GM12864 (cell line): Measurements from ENCODE around the gene RPS25.
A peak's percentile ranks its signal among the peaks of the same experiment; 100 is the strongest.
"Not testable (repeated sequence)": the region's sequence is repeated elsewhere in the genome, so short reads cannot be mapped to it uniquely, and the experiment has no call there.

ENCODE experiments used
- DNase-seq: peaks from one replicate; pipeline ENCODE4 v3.0.0-alpha.2; 2011; ENCODE audit warnings: low read depth
- H3K4me3 ChIP-seq: 2 replicates; pipeline ENCODE4 v1.5.1; 2011; ENCODE audit warnings: mild to moderate bottlenecking, low read depth, low read length, control low read depth
- TF ChIP-seq, protein P1 (sequence below): IDR thresholded peaks from 2 replicates; pipeline ENCODE4 v1.5.1; 2011; ENCODE audit warnings: low read depth, mild to moderate bottlenecking, moderate library complexity, low read length, control low read depth, inconsistent platforms; ENCODE audit errors: missing control alignments

Gene RPS25

DNA sequence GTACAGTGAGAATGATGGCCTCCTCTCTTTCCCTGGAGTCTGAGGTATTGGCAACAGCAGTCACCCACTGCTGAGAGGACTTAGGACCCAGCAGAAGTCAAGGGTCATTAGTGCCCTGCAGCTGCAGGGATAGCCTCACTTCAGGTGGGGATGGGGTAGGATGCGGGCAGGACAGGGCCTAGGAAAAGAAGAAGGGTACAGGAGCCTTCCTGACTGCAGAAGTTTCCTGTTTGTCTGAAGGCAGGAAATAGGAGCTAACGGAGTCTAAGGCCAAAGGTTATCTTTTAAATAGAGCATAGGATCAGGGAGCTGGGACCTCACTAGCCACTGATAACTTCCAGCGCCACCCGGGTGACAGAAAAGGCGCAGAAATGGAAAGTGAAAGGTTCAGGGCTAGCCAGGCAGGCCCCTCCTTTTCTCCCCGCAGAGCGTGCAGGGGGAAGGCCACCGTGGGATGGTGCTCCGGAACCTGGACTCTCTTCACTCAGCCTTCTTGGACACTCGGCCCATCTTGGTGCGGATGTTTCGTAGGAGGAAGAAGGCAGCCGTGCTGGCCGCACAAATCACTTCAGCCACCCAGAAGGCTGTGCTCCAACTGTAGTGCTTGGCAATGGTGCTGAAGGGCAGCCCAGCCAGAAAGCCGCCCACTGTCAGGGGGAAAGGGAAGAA lies 6.4 kb upstream of the RPS25 start:
- TF ChIP-seq, protein P1, sequence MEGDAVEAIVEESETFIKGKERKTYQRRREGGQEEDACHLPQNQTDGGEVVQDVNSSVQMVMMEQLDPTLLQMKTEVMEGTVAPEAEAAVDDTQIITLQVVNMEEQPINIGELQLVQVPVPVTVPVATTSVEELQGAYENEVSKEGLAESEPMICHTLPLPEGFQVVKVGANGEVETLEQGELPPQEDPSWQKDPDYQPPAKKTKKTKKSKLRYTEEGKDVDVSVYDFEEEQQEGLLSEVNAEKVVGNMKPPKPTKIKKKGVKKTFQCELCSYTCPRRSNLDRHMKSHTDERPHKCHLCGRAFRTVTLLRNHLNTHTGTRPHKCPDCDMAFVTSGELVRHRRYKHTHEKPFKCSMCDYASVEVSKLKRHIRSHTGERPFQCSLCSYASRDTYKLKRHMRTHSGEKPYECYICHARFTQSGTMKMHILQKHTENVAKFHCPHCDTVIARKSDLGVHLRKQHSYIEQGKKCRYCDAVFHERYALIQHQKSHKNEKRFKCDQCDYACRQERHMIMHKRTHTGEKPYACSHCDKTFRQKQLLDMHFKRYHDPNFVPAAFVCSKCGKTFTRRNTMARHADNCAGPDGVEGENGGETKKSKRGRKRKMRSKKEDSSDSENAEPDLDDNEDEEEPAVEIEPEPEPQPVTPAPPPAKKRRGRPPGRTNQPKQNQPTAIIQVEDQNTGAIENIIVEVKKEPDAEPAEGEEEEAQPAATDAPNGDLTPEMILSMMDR, result no peak
- no peak overlapping the region for H3K4me3 ChIP-seq
- no peak for DNase-seq

DNA sequence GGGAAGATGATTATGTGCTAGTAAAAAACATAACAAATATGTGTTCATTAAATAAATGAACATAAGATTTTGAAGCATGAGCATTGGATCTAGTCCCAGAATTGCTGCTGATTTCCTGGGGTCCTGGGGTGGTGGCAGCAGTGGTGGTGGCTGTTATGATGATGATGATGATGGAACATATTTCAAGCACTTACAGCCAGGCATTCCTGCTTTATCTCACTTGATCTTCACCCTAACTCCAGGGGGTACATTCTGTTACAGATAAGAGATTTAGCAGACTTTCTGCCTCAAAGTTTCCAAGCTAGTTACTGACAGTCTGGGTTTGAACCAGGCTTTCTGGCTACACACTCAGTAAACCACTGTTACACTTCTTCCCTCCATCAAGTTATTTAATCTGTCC lies 5.6 kb upstream of the RPS25 start:
- no peak for DNase-seq
- TF ChIP-seq, protein P1, result no peak
- no peak overlapping the region for H3K4me3 ChIP-seq

DNA sequence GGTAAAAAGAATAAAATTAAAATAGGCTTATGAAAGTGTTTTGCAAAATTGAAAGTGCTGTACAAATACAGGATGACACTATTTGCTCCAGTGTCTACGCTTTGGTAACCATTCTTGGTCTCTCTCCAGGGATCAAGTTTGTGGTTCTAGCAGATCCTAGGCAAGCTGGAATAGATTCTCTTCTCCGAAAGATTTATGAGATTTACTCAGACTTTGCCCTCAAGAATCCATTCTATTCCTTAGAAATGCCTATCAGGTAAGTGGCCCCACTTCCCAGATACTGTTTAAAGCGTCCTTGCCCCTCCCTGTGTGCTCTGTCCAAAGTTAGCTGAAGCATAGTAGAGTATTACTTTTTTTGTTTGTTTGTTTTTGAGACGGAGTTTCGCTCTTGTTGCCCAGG lies 3.5 kb upstream of the RPS25 start:
- DNase-seq, result no peak
- no peak overlapping the region for H3K4me3 ChIP-seq
- TF ChIP-seq, protein P1, result no peak

DNA sequence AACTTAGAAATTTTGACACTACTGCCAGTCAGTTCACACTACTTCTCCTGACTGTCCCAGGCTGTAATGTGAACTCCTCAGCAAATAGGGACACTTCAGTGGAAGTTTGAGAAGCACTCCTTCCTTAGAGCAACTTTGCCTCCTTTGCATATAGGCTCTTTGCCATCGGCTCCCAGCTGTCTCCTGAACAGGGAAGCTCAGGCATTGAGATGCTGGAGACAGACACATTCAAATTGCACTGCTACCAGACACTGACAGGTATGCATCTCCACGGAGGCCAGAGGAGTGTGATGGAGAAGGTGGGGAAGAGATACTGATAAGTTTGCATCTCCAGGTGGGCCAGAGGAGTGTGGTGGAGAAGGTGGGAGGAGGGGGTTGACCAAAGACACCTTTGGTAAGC lies 1.9 kb upstream of the RPS25 start:
- TF ChIP-seq, protein P1, result no peak
- no peak for DNase-seq
- H3K4me3 ChIP-seq, result peak overlapping the region; percentile 91

DNA sequence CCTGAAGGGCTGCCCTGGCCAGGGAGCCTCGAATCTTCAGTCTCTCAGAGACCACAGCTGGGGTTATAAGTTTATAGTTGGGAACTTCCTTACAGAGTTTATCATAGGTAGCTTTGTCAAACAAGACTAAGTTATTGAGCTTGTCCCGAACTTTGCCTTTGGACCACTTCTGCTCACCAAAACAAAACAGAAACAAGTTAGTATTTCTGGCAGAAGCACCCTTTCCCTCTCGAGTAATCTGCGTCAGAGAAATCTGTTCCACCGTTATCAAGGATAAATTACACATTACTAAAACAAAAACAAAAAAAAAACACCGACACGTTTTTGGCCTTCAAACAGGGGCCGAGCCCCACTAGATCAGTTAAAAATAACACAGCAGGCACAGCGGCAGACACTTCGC lies 766 bp downstream of the RPS25 start:
- not testable (repeated sequence) for DNase-seq
- peak overlapping the region; percentile 91 for H3K4me3 ChIP-seq

DNA sequence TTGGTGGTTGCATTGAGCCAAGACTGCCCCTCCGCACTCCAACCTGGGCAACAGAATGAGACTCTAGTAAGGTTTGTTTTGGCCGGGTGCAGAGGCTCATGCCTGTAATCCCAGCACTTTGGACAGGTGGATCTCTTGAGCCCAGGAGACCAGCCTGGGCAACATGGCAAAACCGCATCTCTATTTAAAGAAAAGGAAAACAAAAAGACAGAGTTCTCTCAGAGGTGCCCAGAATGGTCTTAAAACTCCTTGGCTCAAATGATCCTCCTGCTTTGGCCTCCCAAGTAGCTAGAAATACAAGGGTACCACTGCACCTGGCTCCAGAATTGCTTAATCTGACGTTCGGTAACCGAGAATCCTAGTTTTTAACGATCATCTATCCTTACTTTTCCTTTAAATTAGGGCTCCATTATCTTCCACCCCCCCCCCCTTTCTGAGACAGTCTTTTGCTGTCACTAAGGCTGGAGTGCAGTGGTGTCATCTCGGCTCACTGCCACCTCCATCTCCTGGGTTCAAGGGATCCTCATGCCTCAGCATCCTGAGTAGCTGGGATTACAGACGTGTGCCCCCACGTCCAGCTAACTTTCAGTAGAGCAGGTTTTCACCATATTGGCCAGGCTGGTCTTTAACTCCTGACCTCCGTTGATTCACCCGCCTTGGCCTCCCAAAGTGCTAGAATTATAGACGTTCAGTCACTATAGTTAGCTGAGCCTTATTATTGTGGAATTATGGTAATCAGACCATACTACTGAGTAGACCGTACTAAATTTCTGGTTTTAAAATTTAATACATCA lies 1.7 kb downstream of the RPS25 start:
- DNase-seq, result no peak
- H3K4me3 ChIP-seq, result peak overlapping the region; percentile 91
- TF ChIP-seq, protein P1, result no peak

DNA sequence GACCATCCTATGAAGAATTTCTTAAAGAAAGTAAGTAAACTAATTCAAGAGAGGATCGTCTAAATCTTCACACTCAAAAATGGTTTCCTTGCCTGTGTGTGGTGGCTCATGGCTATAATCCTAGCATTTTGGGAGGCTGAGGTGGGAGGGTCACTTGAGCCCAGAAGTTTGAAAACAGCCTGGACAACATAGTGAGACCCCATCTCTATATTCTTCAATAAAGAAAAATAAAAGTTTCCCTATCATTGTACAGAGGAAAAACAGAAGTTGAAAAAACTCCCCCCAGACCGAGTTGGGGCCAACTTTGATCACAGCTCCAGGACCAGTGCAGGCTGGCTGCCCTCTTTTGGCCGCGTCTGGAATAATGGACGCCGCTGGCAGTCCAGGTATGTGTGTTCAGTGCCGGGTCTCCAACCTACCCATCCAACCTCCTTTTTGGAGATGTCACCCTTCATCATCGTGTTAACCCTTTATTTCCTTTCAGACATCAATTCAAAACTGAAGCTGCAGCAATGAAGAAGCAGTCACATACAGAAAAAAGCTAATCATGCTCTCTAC lies 3.0 kb downstream of the RPS25 start:
- no peak overlapping the region for H3K4me3 ChIP-seq
- DNase-seq, result no peak
- TF ChIP-seq, protein P1, result no peak
